C4-2B (cell line): ENCODE measurements around the gene B3GAT1.

ENCODE experiments used
- H3K27ac ChIP-seq: fragments of 450-650 bp; 2 replicates; pipeline ENCODE4 v1.5.1; 2017
- CTCF ChIP-seq: fragments of 450-650 bp; conservative IDR thresholded peaks from 2 replicates; pipeline ENCODE4 v1.5.1; 2017; ENCODE audit warnings: mild to moderate bottlenecking
- ZFX ChIP-seq: fragments of 450-650 bp; IDR thresholded peaks from 2 replicates; pipeline ENCODE4 v1.6.1; 2017

Gene B3GAT1

GRCh38 chr11:134425816-134426536, 13.9 kb upstream of the B3GAT1 start:
- TF ChIP-seq CTCF (no peak), ZFX (no peak)
- no peak overlapping the region for H3K27ac ChIP-seq

GRCh38 chr11:134425413-134425812, 13.4 kb upstream of the B3GAT1 start:
- TF ChIP-seq CTCF: no peak
- no peak for TF ChIP-seq ZFX
- no peak overlapping the region for H3K27ac ChIP-seq

- no peak overlapping the region for H3K27ac ChIP-seq
- no peak for TF ChIP-seq CTCF
- TF ChIP-seq ZFX: no peak
These were observed 11.1 kb upstream of the B3GAT1 start for GRCh38 chr11:134423106-134423505.

GRCh38 chr11:134417871-134418840, 6.1 kb upstream of the B3GAT1 start:
- no peak for TF ChIP-seq ZFX
- no peak for TF ChIP-seq CTCF
- no peak overlapping the region for H3K27ac ChIP-seq

- H3K27ac ChIP-seq: no peak overlapping the region
- TF ChIP-seq ZFX (no peak), CTCF (no peak)
These were observed 4.7 kb upstream of the B3GAT1 start for GRCh38 chr11:134416726-134417125.

- no peak overlapping the region for H3K27ac ChIP-seq
- no peak for TF ChIP-seq ZFX
These were observed 3.0 kb upstream of the B3GAT1 start for GRCh38 chr11:134414766-134415765.
